Measurements from ENCODE around the gene MUCL3.
"Not testable (repeated sequence)": the region's sequence is repeated elsewhere in the genome, so short reads cannot be mapped to it uniquely, and the experiment has no call there.

MUCL3 gene

GRCh38 chr6:30939473-30939872 is 1.3 kb upstream of the MUCL3 start:
- DNase-seq (ENCODE audit: low read depth in 3 of 3): no peak

GRCh38 chr6:30942338-30943060 is 1.7 kb downstream of the MUCL3 start:
- no peak for DNase-seq (ENCODE audit: low read depth in 3 of 3)

GRCh38 chr6:30944051-30944450 is 3.3 kb downstream of the MUCL3 start:
- DNase-seq (ENCODE audit: low read depth in 3 of 3): no peak

- DNase-seq (ENCODE audit: low read depth in 3 of 3): no peak
Measured at GRCh38 chr6:30945281-30945680, 4.5 kb downstream of the MUCL3 start.

GRCh38 chr6:30947231-30947630 is 6.5 kb downstream of the MUCL3 start:
- DNase-seq (ENCODE audit: low read depth in 3 of 3): no peak

- DNase-seq (ENCODE audit: low read depth in 3 of 3): no peak
Measured at GRCh38 chr6:30948811-30949210, 8.0 kb downstream of the MUCL3 start.

GRCh38 chr6:30951907-30952469 is 11.2 kb downstream of the MUCL3 start:
- no peak for DNase-seq (ENCODE audit: low read depth in 3 of 3)

GRCh38 chr6:30954631-30955366 is 14.0 kb downstream of the MUCL3 start:
- no peak for DNase-seq (ENCODE audit: low read depth in 3 of 3)

GRCh38 chr6:30955367-30956042 is 14.7 kb downstream of the MUCL3 start:
- DNase-seq (ENCODE audit: low read depth in 3 of 3): peak; percentile 46 to 83 (median 64)

- DNase-seq (ENCODE audit: low read depth in 3 of 3): no peak
Measured at GRCh38 chr6:30957716-30958115, 16.9 kb downstream of the MUCL3 start.

GRCh38 chr6:30960907-30961673 is 20.3 kb downstream of the MUCL3 start:
- no peak for DNase-seq (ENCODE audit: low read depth in 3 of 3)

- DNase-seq (ENCODE audit: low read depth in 3 of 3): no peak
Measured at GRCh38 chr6:30962716-30963115, 21.9 kb downstream of the MUCL3 start.

- DNase-seq (ENCODE audit: low read depth in 3 of 3): no peak
Measured at GRCh38 chr6:30963641-30964040, 22.9 kb downstream of the MUCL3 start.

GRCh38 chr6:30964075-30964474 is 23.3 kb downstream of the MUCL3 start:
- no peak for DNase-seq (ENCODE audit: low read depth in 3 of 3)

GRCh38 chr6:30965140-30965601 is 24.4 kb downstream of the MUCL3 start:
- DNase-seq (ENCODE audit: low read depth in 3 of 3): no peak

GRCh38 chr6:30966154-30966553 is 25.4 kb downstream of the MUCL3 start:
- DNase-seq (ENCODE audit: low read depth in 3 of 3): no peak

- DNase-seq (ENCODE audit: low read depth in 3 of 3): not testable (repeated sequence)
Measured at GRCh38 chr6:30969171-30969570, 28.4 kb downstream of the MUCL3 start.

GRCh38 chr6:30970946-30971345 is 30.2 kb downstream of the MUCL3 start:
- DNase-seq (ENCODE audit: low read depth in 3 of 3): no peak

- DNase-seq (ENCODE audit: low read depth in 3 of 3): no peak
Measured at GRCh38 chr6:30972816-30973215, 32.0 kb downstream of the MUCL3 start.

GRCh38 chr6:30974490-30975252 is 33.9 kb downstream of the MUCL3 start:
- DNase-seq (ENCODE audit: low read depth in 3 of 3): no peak

GRCh38 chr6:30979141-30979540 is 38.4 kb downstream of the MUCL3 start:
- DNase-seq (ENCODE audit: low read depth in 3 of 3): no peak
